ENCODE data around the gene FLT3LG.

GRCh38 chr19:49497789-49498103, 23.7 kb downstream of the FLT3LG start:
- no peak for TF ChIP-seq CTCF (conservative IDR thresholded peaks at IDR 0.05; ENCODE audit: low read depth, low read length)
- no peak for TF ChIP-seq EZH2phosphoT487 (IDR thresholded peaks at IDR 0.05; ENCODE audit: borderline replicate concordance, low read length)
- TF ChIP-seq EZH2 (IDR thresholded peaks at IDR 0.05; ENCODE audit: low read length, unreplicated experiment): no peak
